Transverse colon (tissue), 4 donors: ENCODE data around the gene MGAT3. TPM values are rescaled to one million over a fixed set of nuclear protein-coding genes. Genes with fewer than 3 reads are reported as not detected.
A peak's percentile ranks its signal among the peaks of the same experiment; 100 is the strongest.

Experiments used
- DNase-seq: peaks from one replicate; pipeline ENCODE4 v3.0.0-alpha.2; 2019
- H3K27ac ChIP-seq, 4 donors: fragments of 200-600 bp; sonication (generic); 2 replicates each; pipeline ENCODE4 v1.5.1; 2016 to 2018; ENCODE audit warnings: inconsistent platforms in 4 of 4
- H3K27me3 ChIP-seq: fragments of 200-600 bp; sonication (generic); 2 replicates; pipeline ENCODE4 v1.5.1; 2017; ENCODE audit warnings: inconsistent platforms
- H3K36me3 ChIP-seq, 4 donors: fragments of 200-600 bp; sonication (generic); 2 replicates each; pipeline ENCODE4 v1.5.1; 2017 to 2019; ENCODE audit warnings: inconsistent platforms in 4 of 4
- H3K4me1 ChIP-seq, 4 donors: fragments of 200-600 bp; sonication (generic); 2 replicates each; pipeline ENCODE4 v1.5.1; 2017 to 2020; ENCODE audit warnings: inconsistent platforms in 4 of 4
- H3K4me3 ChIP-seq, 4 donors: fragments of 200-600 bp; sonication (generic); 1 replicate in 1 of 4; 2 replicates in 3 of 4; pipeline versions ENCODE4 v1.5.1 to v1.6.1; 2017 to 2019; ENCODE audit warnings: inconsistent platforms in 4 of 4
- H3K9me3 ChIP-seq, 2 donors: fragments of 200-600 bp; sonication (generic); 2 replicates each; pipeline ENCODE4 v1.5.1; 2017 to 2019; ENCODE audit warnings: inconsistent platforms in 2 of 2
- EP300 ChIP-seq: sonication (generic); formaldehyde crosslinking; IDR thresholded peaks from one replicate; pipeline ENCODE4 v1.6.1; 2017; ENCODE audit warnings: antibody characterized with exemption, low read depth
- POLR2A ChIP-seq: fragments of 450-650 bp; IDR thresholded peaks from one replicate; pipeline ENCODE4 v1.6.1; 2016; ENCODE audit warnings: antibody characterized with exemption, mild to moderate bottlenecking, moderate library complexity
- POLR2AphosphoS5 ChIP-seq, 3 donors: sonication (generic); formaldehyde crosslinking; IDR thresholded peaks; one replicate each; pipeline ENCODE4 v1.6.1; 2016; ENCODE audit warnings: antibody characterized with exemption in 3 of 3
- WGBS, 2 donors: methylation state at CpG; one replicate each; pipeline ENCODE4 v1.1.5; 2018; ENCODE audit warnings: low coverage in 1 of 2; 5-methylcytosine and 5-hydroxymethylcytosine counted together
- in situ Hi-C, 4 donors: fragments of 200-750 bp; cut with MboI; loops; one replicate each; pipeline versions ENCODE4 v1.15.0 to v1.15.1; 2017; ENCODE audit warnings: low sequenced_read_pairs in 3 of 4, low pct_ligation_motif_present in 1 of 4, low pct_unique_long_range_greater_than_20kb in 1 of 4
- intact Hi-C: fragments of 100-400 bp; cut with DNase I; formaldehyde crosslinking; loops from one replicate; pipeline ENCODE4 v1.15.1; 2023; ENCODE audit warnings: low total_unique reads
- total RNA-seq, 4 donors: library from RNA; depleted of rRNA; stranded (reverse); fragments of >200 nt; gene quantifications; one replicate each; pipeline ENCODE4 v1.1.0, GENCODE V29; 2016
- TF ChIP-seq, protein P1 (sequence below), 5 experiments: fragments of 200-600 bp in 3 of 5; fragments of 450-650 bp in 2 of 5; sonication (generic) in 3 of 5; IDR thresholded peaks; 1 replicate in 2 of 5; 2 replicates in 3 of 5; pipeline ENCODE4 v1.5.1; 2016 to 2017; ENCODE audit warnings: antibody characterized with exemption in 5 of 5, inconsistent platforms in 3 of 5, mild to moderate bottlenecking in 2 of 5, moderate library complexity in 1 of 5

The MGAT3 gene
- total RNA-seq, 4 donors from 2014 or later: 1.2 to 10.1 (median 5.2) TPM

DNA sequence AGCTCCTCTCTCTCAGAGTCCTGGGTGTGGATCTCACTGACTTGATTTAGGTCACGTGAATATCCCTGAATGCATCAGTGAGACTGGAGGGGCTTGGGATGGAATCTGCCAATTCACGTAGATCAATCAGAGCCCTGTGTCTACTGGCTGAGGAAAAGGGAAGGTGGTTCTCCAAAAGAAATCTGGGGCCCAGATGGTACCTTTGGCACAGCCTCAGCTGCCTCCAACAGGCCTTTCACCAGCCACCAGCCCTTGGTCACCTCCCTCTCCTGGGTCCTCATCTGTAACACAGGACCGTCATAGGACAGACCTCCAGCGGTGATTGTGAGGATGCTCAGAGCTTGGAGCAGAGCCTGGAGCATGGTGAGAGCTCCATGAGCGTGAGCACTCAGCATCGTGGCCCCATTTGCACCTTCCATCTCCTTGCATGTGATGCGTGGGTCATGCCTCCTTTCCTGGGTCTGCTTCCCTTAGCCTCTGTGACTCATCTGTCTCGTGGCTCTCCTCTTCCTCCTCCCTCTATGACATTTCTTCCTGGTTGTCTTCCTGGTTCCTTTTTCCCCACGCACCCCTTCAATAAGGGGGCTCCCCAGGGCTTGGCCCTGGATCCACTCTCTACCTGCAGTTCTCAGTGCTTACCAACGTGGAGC, 37.8 kb downstream of the MGAT3 start:
- no peak for DNase-seq
- peaks cover 0 to 14% (median 2%) of the 10 kb centered on the region in 4 donors for H3K4me1 ChIP-seq
- H3K36me3 ChIP-seq: no peaks in the 10 kb centered on the region
- in situ Hi-C loops: loop anchor here in 1 of 4 donors (5.0 kb wide), 1 partner anchor 38 kb away; the partner anchor contains the start of gene RPS19BP1
- TF ChIP-seq POLR2AphosphoS5 (IDR thresholded peaks at IDR 0.05) (no peak), POLR2A (no peak), EP300 (no peak)
- TF ChIP-seq, protein P1, sequence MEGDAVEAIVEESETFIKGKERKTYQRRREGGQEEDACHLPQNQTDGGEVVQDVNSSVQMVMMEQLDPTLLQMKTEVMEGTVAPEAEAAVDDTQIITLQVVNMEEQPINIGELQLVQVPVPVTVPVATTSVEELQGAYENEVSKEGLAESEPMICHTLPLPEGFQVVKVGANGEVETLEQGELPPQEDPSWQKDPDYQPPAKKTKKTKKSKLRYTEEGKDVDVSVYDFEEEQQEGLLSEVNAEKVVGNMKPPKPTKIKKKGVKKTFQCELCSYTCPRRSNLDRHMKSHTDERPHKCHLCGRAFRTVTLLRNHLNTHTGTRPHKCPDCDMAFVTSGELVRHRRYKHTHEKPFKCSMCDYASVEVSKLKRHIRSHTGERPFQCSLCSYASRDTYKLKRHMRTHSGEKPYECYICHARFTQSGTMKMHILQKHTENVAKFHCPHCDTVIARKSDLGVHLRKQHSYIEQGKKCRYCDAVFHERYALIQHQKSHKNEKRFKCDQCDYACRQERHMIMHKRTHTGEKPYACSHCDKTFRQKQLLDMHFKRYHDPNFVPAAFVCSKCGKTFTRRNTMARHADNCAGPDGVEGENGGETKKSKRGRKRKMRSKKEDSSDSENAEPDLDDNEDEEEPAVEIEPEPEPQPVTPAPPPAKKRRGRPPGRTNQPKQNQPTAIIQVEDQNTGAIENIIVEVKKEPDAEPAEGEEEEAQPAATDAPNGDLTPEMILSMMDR (IDR thresholded peaks at IDR 0.05): no peak
- no peak overlapping the region for H3K27ac ChIP-seq
- whole genome bisulfite sequencing, 2 donors: 20 to 81% methylated on average over 1 to 10 of the region's 10 CpGs
- H3K27me3 ChIP-seq: no peaks in the 10 kb centered on the region
- no peak overlapping the region for H3K4me3 ChIP-seq
- no peaks in the 10 kb centered on the region for H3K9me3 ChIP-seq
- intact Hi-C loops: no loop called here

DNA sequence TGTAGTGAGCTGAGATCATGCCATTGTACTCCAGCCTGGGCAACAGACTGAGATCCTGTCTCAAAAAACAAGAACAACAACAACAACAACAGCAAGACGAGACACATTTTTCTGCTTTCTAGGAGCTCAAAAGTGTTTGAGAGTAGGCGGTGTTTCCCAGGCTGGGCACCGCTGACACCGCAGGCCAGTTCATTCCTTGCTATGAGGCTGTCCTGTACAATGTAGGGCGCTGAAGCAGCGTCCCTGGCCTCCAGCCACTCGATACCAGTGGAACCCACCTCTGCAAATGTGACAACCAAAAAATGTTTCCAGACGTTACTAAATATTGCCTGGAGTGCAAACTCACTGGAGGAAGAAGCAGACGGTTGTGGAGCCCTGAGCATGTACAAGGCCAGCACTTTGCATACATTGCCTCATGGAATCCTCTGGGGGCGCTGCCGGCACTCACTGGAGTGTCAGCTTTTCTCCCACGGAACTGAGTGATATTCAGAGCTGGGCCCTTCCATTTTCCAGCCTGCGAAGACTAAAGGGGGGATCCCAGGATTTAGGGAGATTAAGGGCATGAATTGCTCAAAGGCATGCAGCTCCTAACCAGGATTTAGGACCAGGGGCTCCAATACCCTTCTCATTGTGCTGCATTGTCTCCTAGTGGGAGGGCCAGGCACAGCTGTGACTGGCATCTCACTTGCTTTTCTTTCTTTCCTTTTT, 39.5 kb downstream of the MGAT3 start:
- H3K27ac ChIP-seq: peak overlapping the region; percentile 17 to 61 (median 31)
- in situ Hi-C loops (no loop called here), intact Hi-C loops (no loop called here)
- H3K4me1 ChIP-seq: peaks cover 2 to 11% (median 3%) of the 10 kb centered on the region in 4 donors
- no peaks in the 10 kb centered on the region for H3K27me3 ChIP-seq
- 41 to 70% methylated on average over 6 to 13 of the region's 13 CpGs for WGBS, 2 donors
- H3K4me3 ChIP-seq: no peak overlapping the region
- peak; percentile 84 for DNase-seq
- TF ChIP-seq POLR2AphosphoS5 (IDR thresholded peaks at IDR 0.05): no peak
- TF ChIP-seq, protein P1 (IDR thresholded peaks at IDR 0.05): peak; percentile 68 to 85 (median 81)
- H3K9me3 ChIP-seq: no peaks in the 10 kb centered on the region
- H3K36me3 ChIP-seq: no peaks in the 10 kb centered on the region

DNA sequence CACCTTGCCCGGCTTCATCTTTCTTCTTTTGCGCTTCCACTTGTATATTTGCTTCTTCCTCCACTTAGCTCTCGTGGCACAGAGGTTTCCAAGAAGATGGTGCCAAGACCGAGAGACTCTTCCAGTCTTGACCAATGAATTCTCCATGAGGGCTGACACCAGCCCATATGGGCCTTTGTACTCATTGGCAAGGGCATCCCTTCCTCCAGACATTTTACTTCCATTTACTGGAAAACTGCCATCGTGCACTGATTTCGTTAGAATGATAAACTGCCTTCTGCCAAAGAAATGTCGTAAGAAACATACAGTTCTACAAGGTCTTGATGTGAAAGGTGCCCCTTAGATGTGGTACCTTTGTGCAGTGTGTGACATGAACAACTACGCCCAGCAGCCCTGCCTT, 40.6 kb downstream of the MGAT3 start:
- TF ChIP-seq POLR2AphosphoS5 (IDR thresholded peaks at IDR 0.05): no peak
- TF ChIP-seq EP300: no peak
- TF ChIP-seq, protein P1 (IDR thresholded peaks at IDR 0.05): no peak
- no peak for TF ChIP-seq POLR2A
- no peak overlapping the region for H3K4me3 ChIP-seq
- no peaks in the 10 kb centered on the region for H3K36me3 ChIP-seq
- 91% methylated on average over 8 of the region's 8 CpGs; no CpG with 5 or more reads in 1 of the 2 donors for WGBS, 2 donors
- in situ Hi-C loops: no loop called here
- no peaks in the 10 kb centered on the region for H3K27me3 ChIP-seq
- H3K27ac ChIP-seq: no peak overlapping the region
- peaks cover 6 to 17% (median 9%) of the 10 kb centered on the region in 4 donors for H3K4me1 ChIP-seq
- intact Hi-C loops: no loop called here
- no peak for DNase-seq
- H3K9me3 ChIP-seq: no peaks in the 10 kb centered on the region

DNA sequence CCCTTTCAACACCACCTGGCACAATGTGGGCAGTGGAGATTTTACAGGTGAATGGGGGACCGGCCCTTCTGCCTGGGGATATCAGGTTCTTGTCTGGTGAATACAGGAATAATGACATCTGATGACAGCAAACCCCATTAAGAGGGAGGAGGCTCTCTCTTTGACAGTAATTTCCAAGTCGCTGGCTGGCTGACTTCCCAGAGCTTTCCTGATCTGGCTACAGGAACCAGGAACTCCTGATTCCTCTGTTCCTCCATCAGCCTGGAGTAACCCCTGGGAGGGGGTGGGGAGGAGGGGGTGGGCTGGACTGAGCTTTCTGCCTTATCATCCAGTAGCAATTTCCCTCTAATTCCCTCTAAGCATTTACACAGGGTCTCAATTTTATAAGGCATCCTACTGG, 41.6 kb downstream of the MGAT3 start:
- in situ Hi-C loops (no loop called here), intact Hi-C loops (no loop called here)
- Histone ChIP-seq H3K27ac (no peak overlapping the region), H3K4me1 (peaks cover 11 to 22% (median 14%) of the 10 kb centered on the region in 4 donors), H3K4me3 (no peak overlapping the region), H3K9me3 (no peaks in the 10 kb centered on the region), H3K27me3 (no peaks in the 10 kb centered on the region), H3K36me3 (no peaks in the 10 kb centered on the region)
- TF ChIP-seq POLR2AphosphoS5 (IDR thresholded peaks at IDR 0.05) (no peak), EP300 (no peak)
- TF ChIP-seq, protein P1 (IDR thresholded peaks at IDR 0.05): no peak
- WGBS, 2 donors: 31% methylated on average over 2 of the region's 2 CpGs; no CpG with 5 or more reads in 1 of the 2 donors
- no peak for DNase-seq
